IMR-90 (cell line): ENCODE results near the gene CDK15. TPM values are rescaled to one million over a fixed set of nuclear protein-coding genes. Genes with fewer than 3 reads are reported as not detected.

Experiments
- ATAC-seq: fragments of 200-7000 bp; cut with Tn5 transposase; 2 replicates; pipeline ENCODE4 v1.9.1; 2020; ENCODE audit warnings: low read depth, mild to moderate bottlenecking, moderate library complexity
- BruUV-seq: library from RNA; stranded (reverse); fragments of 400-500 nt; replicated peaks from 2 replicates; lab custom pipeline; 2021; lab: Mats Ljungman, UMichigan
- CTCF ChIA-PET: fragments of 300-600 bp; formaldehyde crosslinking; extraction: SDS; loops from one replicate; lab custom pipeline; 2021; ENCODE audit warnings: antibody characterized with exemption; lab: Yijun Ruan, JAX
- POLR2A ChIA-PET: fragments of 300-600 bp; sonication (Branson Sonifier 250); formaldehyde crosslinking; loops from one replicate; lab custom pipeline; 2022; ENCODE audit warnings: antibody characterized with exemption; ENCODE audit not compliant: unreplicated experiment; lab: Charles Lee
- DNase-seq: peaks from one replicate; pipeline ENCODE4 v3.0.0; 2013
- H2AFZ ChIP-seq: replicated peaks from 2 replicates; pipeline ENCODE3; 2013; ENCODE audit warnings: low read length, mild to moderate bottlenecking; ENCODE audit not compliant: poor library complexity
- H2AK5ac ChIP-seq: 2 replicates; pipeline ENCODE4 v1.6.1; 2013; ENCODE audit warnings: low read depth, low read length, inconsistent platforms
- H2AK9ac ChIP-seq: replicated peaks from 2 replicates; pipeline ENCODE3; 2013; ENCODE audit warnings: mild to moderate bottlenecking, low read depth, low read length, moderate library complexity; ENCODE audit not compliant: poor library complexity
- H2BK120ac ChIP-seq: 2 replicates; pipeline ENCODE4 v1.6.1; 2013; ENCODE audit warnings: low read depth, low read length, inconsistent platforms
- H2BK15ac ChIP-seq: 3 replicates; pipeline ENCODE4 v1.6.1; 2013; ENCODE audit warnings: low read depth, low read length, inconsistent platforms
- H2BK20ac ChIP-seq: 2 replicates; pipeline ENCODE4 v1.6.1; 2013; ENCODE audit warnings: low read depth, mild to moderate bottlenecking, inconsistent platforms, low read length, moderate library complexity
- H2BK5ac ChIP-seq: 2 replicates; pipeline ENCODE4 v1.6.1; 2013; ENCODE audit warnings: mild to moderate bottlenecking, low read depth, low read length, inconsistent platforms; ENCODE audit not compliant: poor library complexity, severe bottlenecking
- H3K14ac ChIP-seq: replicated peaks from 2 replicates; pipeline ENCODE4 v1.6.1; 2013; ENCODE audit warnings: low read depth, low read length, inconsistent platforms
- H3K18ac ChIP-seq: 2 replicates; pipeline ENCODE4 v1.6.1; 2013; ENCODE audit warnings: low read depth, low read length, control low read depth
- H3K23ac ChIP-seq: 2 replicates; pipeline ENCODE4 v1.6.1; 2013; ENCODE audit warnings: low read depth, low read length, inconsistent platforms
- H3K27ac ChIP-seq: 2 replicates; pipeline ENCODE4 v1.5.1; 2013; ENCODE audit warnings: mild to moderate bottlenecking, control low read depth, low read length; ENCODE audit not compliant: insufficient read depth
- H3K27me3 ChIP-seq: 2 replicates; pipeline ENCODE4 v1.6.1; 2013; ENCODE audit warnings: low read length; ENCODE audit not compliant: control insufficient read depth, insufficient read depth
- H3K36me3 ChIP-seq: 2 replicates; pipeline ENCODE4 v1.6.1; 2013; ENCODE audit warnings: low read length, mixed read lengths; ENCODE audit not compliant: control insufficient read depth, insufficient read depth
- H3K4ac ChIP-seq: 2 replicates; pipeline ENCODE4 v1.6.1; 2013; ENCODE audit warnings: low read depth, low read length, inconsistent platforms
- H3K4me1 ChIP-seq: 2 replicates; pipeline ENCODE4 v1.6.1; 2013; ENCODE audit warnings: low read length, mixed read lengths; ENCODE audit not compliant: control insufficient read depth, insufficient read depth
- H3K4me2 ChIP-seq: 2 replicates; pipeline ENCODE4 v1.6.1; 2013; ENCODE audit warnings: low read depth, mild to moderate bottlenecking, control low read depth, low read length, moderate library complexity
- H3K4me3 ChIP-seq: 2 replicates; pipeline ENCODE4 v1.5.1; 2013; ENCODE audit warnings: low read depth, mild to moderate bottlenecking, control low read depth, low read length, moderate library complexity; ENCODE audit not compliant: insufficient read depth
- H3K56ac ChIP-seq: 2 replicates; pipeline ENCODE4 v1.6.1; 2013; ENCODE audit warnings: low read length, inconsistent platforms; ENCODE audit not compliant: insufficient read depth; ENCODE audit errors: extremely low read depth
- H3K79me1 ChIP-seq, 2 experiments: 2 replicates each; pipeline ENCODE4 v1.6.1; 2013; ENCODE audit warnings: low read length in 2 of 2, inconsistent platforms in 1 of 2, low read depth in 1 of 2
- H3K9ac ChIP-seq: 2 replicates; pipeline ENCODE4 v1.6.1; 2013; ENCODE audit warnings: low read depth, low read length, control low read depth
- H3K9me1 ChIP-seq: 2 replicates; pipeline ENCODE4 v1.6.1; 2013; ENCODE audit warnings: low read length, inconsistent platforms; ENCODE audit not compliant: insufficient read depth
- H3K9me3 ChIP-seq: 2 replicates; pipeline ENCODE4 v1.6.1; 2013; ENCODE audit warnings: low read length; ENCODE audit not compliant: control insufficient read depth, insufficient read depth
- H4K20me1 ChIP-seq: 2 replicates; pipeline ENCODE4 v1.6.1; 2013; ENCODE audit warnings: low read length, inconsistent platforms; ENCODE audit not compliant: insufficient read depth
- H4K5ac ChIP-seq: 2 replicates; pipeline ENCODE4 v1.6.1; 2013; ENCODE audit warnings: mild to moderate bottlenecking, low read depth, low read length, control low read depth
- H4K8ac ChIP-seq, 2 experiments: 2 replicates each; pipeline ENCODE4 v1.6.1; 2013; ENCODE audit warnings: low read depth in 2 of 2, low read length in 2 of 2, control low read depth in 1 of 2, inconsistent platforms in 1 of 2
- H4K91ac ChIP-seq: 2 replicates; pipeline ENCODE4 v1.6.1; 2013; ENCODE audit warnings: low read depth, low read length, inconsistent platforms; ENCODE audit not compliant: insufficient read depth
- ELK1 ChIP-seq: fragments of 150-350 bp; IDR thresholded peaks from 2 replicates; pipeline ENCODE4 v1.6.1; 2016; ENCODE audit warnings: low read depth, mild to moderate bottlenecking, low read length, moderate library complexity, borderline replicate concordance
- MAZ ChIP-seq: IDR thresholded peaks from 2 replicates; pipeline ENCODE4 v1.6.1; 2012; ENCODE audit warnings: low read depth, mild to moderate bottlenecking, low read length, improper control_type of control experiment, moderate library complexity, borderline replicate concordance
- USF2 ChIP-seq: fragments of 150-350 bp; IDR thresholded peaks from 2 replicates; pipeline ENCODE4 v1.6.1; 2017; ENCODE audit warnings: mild to moderate bottlenecking, antibody characterized with exemption, low read length, low read depth
- WGBS, 2 experiments: methylation state at CpG; one replicate each; pipeline versions ENCODE4 v1.1.5 to v1.1.7; 2013; ENCODE audit warnings: missing lambda C conversion rate in 2 of 2; ENCODE audit not compliant: insufficient read length in 1 of 2; ENCODE audit errors: extremely low coverage in 2 of 2; 5-methylcytosine and 5-hydroxymethylcytosine counted together
- dilution Hi-C: fragments of 300-500 bp; cut with HindIII; formaldehyde crosslinking; loops from one replicate; pipeline ENCODE4 v1.14.3; 2018; ENCODE audit warnings: low sequenced_read_pairs; ENCODE audit not compliant: unreplicated experiment
- in situ Hi-C: fragments of 300-500 bp; cut with MboI; formaldehyde crosslinking; loops from 3 replicates; pipeline ENCODE4 v1.14.3; 2019; ENCODE audit warnings: low sequenced_read_pairs, inconsistent platforms, mixed read lengths
- intact Hi-C: fragments of 100-400 bp; cut with micrococcal nuclease; formaldehyde crosslinking; loops from 2 replicates; pipeline ENCODE4 v1.10.0; 2022
- polyA plus RNA-seq, 3 experiments: library from polyadenylated mRNA; depleted of rRNA; stranded (reverse); fragments of >200 nt; gene quantifications; 2 replicates each; pipeline ENCODE4 v1.2.3, GENCODE V29; 2012; ENCODE audit warnings: low replicate concordance in 1 of 3
- total RNA-seq: library from RNA; depleted of rRNA; stranded (reverse); fragments of >200 nt; gene quantifications from 2 replicates; pipeline ENCODE4 v1.2.3, GENCODE V29; 2012

Gene CDK15
- total and polyA plus RNA-seq, 2 of the 4 experiments (the other 2 are of a cell fraction), result 16.1 to 33.0 TPM

DNA sequence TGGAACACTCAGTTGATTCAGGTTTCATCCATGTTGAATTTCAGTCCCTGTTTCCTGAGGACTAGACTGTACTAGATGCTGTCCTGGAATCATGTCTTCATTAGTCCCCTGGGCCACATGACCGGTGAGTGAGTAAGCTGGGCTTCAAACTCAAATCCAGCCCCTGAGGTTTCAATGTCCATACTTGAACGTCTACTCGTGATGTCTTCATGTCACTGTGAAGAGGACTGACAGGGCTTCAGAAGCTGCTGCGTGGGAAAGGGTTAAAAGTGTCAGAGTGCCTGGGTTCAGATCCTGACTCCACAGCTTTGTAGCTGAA is 101.2 kb downstream of the CDK15 start:
- peak; percentile 19 for DNase-seq
- Histone ChIP-seq H3K56ac (no peak overlapping the region), H4K91ac (peak overlapping the region; percentile 78), H3K9me3 (no peaks in the 10 kb centered on the region), H4K8ac (peak overlapping the region in 1 of 2 experiments; percentile 72; a peak in 3 of 4 replicates), H2BK120ac (peak overlapping the region; percentile 74), H4K5ac (peak overlapping the region; percentile 77; the same call in 1 of the 2 replicates), H3K36me3 (no peaks in the 10 kb centered on the region), H3K4me3 (no peak overlapping the region), H3K27me3 (no peaks in the 10 kb centered on the region), H3K9me1 (peaks cover 10% of the 10 kb centered on the region), H2BK5ac (peak overlapping the region; percentile 43), H4K20me1 (peaks cover 4% of the 10 kb centered on the region; the same call in 1 of the 2 replicates), H3K4me1 (peaks cover 13% of the 10 kb centered on the region; the same call in 1 of the 2 replicates), H3K23ac (peak overlapping the region; percentile 51), H3K4me2 (no peak overlapping the region), H3K9ac (no peak overlapping the region), H2BK20ac (peak overlapping the region; percentile 61), H2BK15ac (peak overlapping the region; percentile 93; the same call in 2 of the 3 replicates), H2AFZ (peak overlapping the region; percentile 68), H2AK9ac (peak overlapping the region; percentile 71), H3K18ac (peak overlapping the region; percentile 51; the same call in 1 of the 2 replicates), H3K79me1 (peaks cover 0 to 4% of the 10 kb centered on the region in 2 experiments; a peak in 1 of 4 replicates), H2AK5ac (peak overlapping the region; percentile 85), H3K14ac (peak overlapping the region; percentile 55), H3K27ac (no peak overlapping the region), H3K4ac (peak overlapping the region; percentile 82; the same call in 1 of the 2 replicates)
- ChIA-PET CTCF (no interaction called here), POLR2A (interaction anchor here (0.8 kb wide), 1 partner anchor 52 kb away, joined by 3 read pairs; no protein-coding TSS in a partner anchor)
- ATAC-seq, result no peak
- WGBS, 2 experiments, result no CpG with 5 or more reads among the region's 4 CpGs
- TF ChIP-seq MAZ (no peak), USF2 (peak; percentile 54; the same call in 1 of the 2 replicates), ELK1 (no peak)
- dilution Hi-C loops, result no loop called here
- BruUV-seq, result no TSS peak
- intact Hi-C loops, result no loop called here
- in situ Hi-C loops, result no loop called here
